ENCODE results near the gene KRTAP3-1. TPM values are rescaled to one million over a fixed set of nuclear protein-coding genes. Genes with fewer than 3 reads are reported as not detected.

KRTAP3-1 gene
- total RNA-seq, 1 experiment from 2014 or later: not detected

GRCh38 chr17:40967582-40967981 is 41.3 kb downstream of the KRTAP3-1 start:
- H3K9ac ChIP-seq (ENCODE audit: extremely low read depth, insufficient read length, low read length): no peak overlapping the region
- H4K20me1 ChIP-seq (ENCODE audit: control insufficient read depth, insufficient read depth, insufficient read length): no peaks in the 10 kb centered on the region
- no peak overlapping the region for H2BK15ac ChIP-seq (ENCODE audit: low read depth, low read length)
- no peak overlapping the region for H4K91ac ChIP-seq (ENCODE audit: insufficient read length, low read depth, low read length)
- H3K79me1 ChIP-seq (ENCODE audit: insufficient read depth, low read depth, low read length, poor library complexity, severe bottlenecking): no peaks in the 10 kb centered on the region
- no peak overlapping the region for H2BK120ac ChIP-seq (ENCODE audit: low read depth, low read length, poor library complexity, severe bottlenecking)
- no peaks in the 10 kb centered on the region; the same call in none of the 2 replicates for H3K27me3 Mint-ChIP-seq (ENCODE audit: low read depth)
- no peak overlapping the region for H2BK5ac ChIP-seq (ENCODE audit: insufficient read length, low read length)
- H3K4me1 Mint-ChIP-seq: no peaks in the 10 kb centered on the region
- H3K4ac ChIP-seq (ENCODE audit: low read depth, low read length): no peak overlapping the region
- no peak overlapping the region for H2AFZ ChIP-seq (ENCODE audit: low read length)
- H3K27me3 ChIP-seq (ENCODE audit: insufficient read depth, low read length): no peaks in the 10 kb centered on the region
- H2AK5ac ChIP-seq (ENCODE audit: insufficient read length, low read length): no peak overlapping the region
- H3K18ac ChIP-seq (ENCODE audit: insufficient read length, low read depth, low read length): no peak overlapping the region
- no peaks in the 10 kb centered on the region for H3K9me3 ChIP-seq (ENCODE audit: control insufficient read depth, low read depth, low read length)
- no peaks in the 10 kb centered on the region for H3K23me2 ChIP-seq (ENCODE audit: insufficient read length, low read depth, low read length, poor library complexity, severe bottlenecking)
- no peak overlapping the region for H3K4me3 Mint-ChIP-seq
- no peak for DNase-seq
- H4K8ac ChIP-seq (replicated peaks; ENCODE audit: insufficient read length, low read depth, low read length): no peak overlapping the region
- 0 out of 7 replicates have a peak, but pooled peaks cover 0 to 3% (median 0%) of the 10 kb centered on the region in 3 experiments for H3K36me3 Mint-ChIP-seq (ENCODE audit: insufficient read depth in 1 of 3, low read depth in 3 of 3)
- no peak overlapping the region for H3K4me2 ChIP-seq (ENCODE audit: insufficient read depth, insufficient read length, low read length)
- H3T11ph ChIP-seq (ENCODE audit: low read length): no peak overlapping the region
- no peak for TF ChIP-seq CTCF (conservative IDR thresholded peaks at IDR 0.05)
- H3K14ac ChIP-seq (ENCODE audit: insufficient read depth, low read length): no peak overlapping the region
- no peak overlapping the region for H3K23ac ChIP-seq (ENCODE audit: insufficient read length, low read depth, low read length)
- H2BK12ac ChIP-seq (ENCODE audit: insufficient read length, low read depth, low read length): no peak overlapping the region
- no peak overlapping the region for H3K56ac ChIP-seq (ENCODE audit: insufficient read length, low read depth, low read length)
- H3K4me1 ChIP-seq (ENCODE audit: insufficient read depth, low read length): no peaks in the 10 kb centered on the region
- no peaks in the 10 kb centered on the region for H3K79me2 ChIP-seq (ENCODE audit: insufficient read depth, low read length)
- H3K9me3 Mint-ChIP-seq: peaks cover 0 to 3% of the 10 kb centered on the region in 2 experiments; a peak in 1 of 5 replicates
- no peak overlapping the region for H3K27ac Mint-ChIP-seq
- H4K5ac ChIP-seq (ENCODE audit: insufficient read length, low read depth, low read length): no peak overlapping the region
- no peak overlapping the region for H3K27ac ChIP-seq (ENCODE audit: insufficient read length, low read depth, low read length)
- no peak overlapping the region for H2BK20ac ChIP-seq (ENCODE audit: low read depth, low read length, poor library complexity, severe bottlenecking)
- whole genome bisulfite sequencing (ENCODE audit: extremely low coverage, insufficient read length, low lambda C conversion rate): no CpG with 5 or more reads among the region's 1 CpG

All from H9 (cell line).